Kidney epithelial cell (primary cell): ENCODE data around the gene RPA3. TPM values are rescaled to one million over a fixed set of nuclear protein-coding genes. Genes with fewer than 3 reads are reported as not detected.

Source experiments
- DNase-seq: peaks from one replicate; pipeline ENCODE4 v3.0.0-alpha.2; 2010; ENCODE audit warnings: low read depth
- H3K27me3 ChIP-seq: 2 replicates; pipeline ENCODE4 v1.6.0; 2011; ENCODE audit warnings: low read length; ENCODE audit not compliant: control insufficient read depth, insufficient read depth
- H3K36me3 ChIP-seq: 2 replicates; pipeline ENCODE4 v1.5.1; 2011; ENCODE audit warnings: low read length; ENCODE audit not compliant: control insufficient read depth, insufficient read depth
- H3K4me3 ChIP-seq: 2 replicates; pipeline ENCODE4 v1.5.1; 2011; ENCODE audit warnings: low read depth, mild to moderate bottlenecking, control low read depth, low read length
- total RNA-seq: library from RNA; depleted of rRNA; stranded (reverse); fragments of >200 nt; gene quantifications from 2 replicates; pipeline ENCODE4 v1.2.3, GENCODE V29; 2015
- TF ChIP-seq, protein P1 (sequence below): IDR thresholded peaks from 2 replicates; pipeline ENCODE4 v1.5.1; 2011; ENCODE audit warnings: mild to moderate bottlenecking, moderate library complexity, low read length, control low read depth, inconsistent platforms; ENCODE audit not compliant: insufficient read depth, poor library complexity, severe bottlenecking

RPA3 gene
- total RNA-seq, 1 donor from 2014 or later: 21.2 TPM

DNA sequence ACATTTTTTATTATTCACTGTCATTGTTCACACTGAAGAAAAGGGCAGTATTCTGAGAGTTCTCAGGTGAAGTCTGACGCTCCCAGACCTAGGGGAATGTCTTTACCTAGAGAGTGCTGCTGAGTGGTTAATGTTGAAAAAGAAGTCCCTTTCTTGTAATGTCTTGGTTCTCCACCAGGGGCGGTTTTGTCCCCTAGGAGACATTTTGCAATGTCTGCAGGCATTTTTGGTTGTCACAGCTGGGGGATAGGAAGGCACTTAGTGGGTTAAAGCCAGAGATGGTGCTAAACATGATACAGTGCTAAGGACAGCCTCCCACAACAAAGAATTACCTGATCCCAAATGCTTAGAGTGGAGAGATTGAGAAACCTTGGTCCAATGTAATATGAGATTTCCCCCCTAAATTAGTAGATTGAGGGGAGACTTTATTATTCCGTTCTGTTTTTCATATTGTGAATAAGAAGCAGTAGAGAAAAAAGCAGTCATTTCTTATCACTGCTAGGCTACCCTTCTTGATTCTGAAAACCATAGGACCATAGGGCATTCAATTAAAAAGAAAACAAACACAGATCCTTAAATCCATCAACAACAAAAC lies 64.7 kb downstream of the RPA3 start:
- Histone ChIP-seq H3K27me3 (no peaks in the 10 kb centered on the region), H3K36me3 (no peaks in the 10 kb centered on the region), H3K4me3 (no peak overlapping the region)
- DNase-seq: no peak
- TF ChIP-seq, protein P1, sequence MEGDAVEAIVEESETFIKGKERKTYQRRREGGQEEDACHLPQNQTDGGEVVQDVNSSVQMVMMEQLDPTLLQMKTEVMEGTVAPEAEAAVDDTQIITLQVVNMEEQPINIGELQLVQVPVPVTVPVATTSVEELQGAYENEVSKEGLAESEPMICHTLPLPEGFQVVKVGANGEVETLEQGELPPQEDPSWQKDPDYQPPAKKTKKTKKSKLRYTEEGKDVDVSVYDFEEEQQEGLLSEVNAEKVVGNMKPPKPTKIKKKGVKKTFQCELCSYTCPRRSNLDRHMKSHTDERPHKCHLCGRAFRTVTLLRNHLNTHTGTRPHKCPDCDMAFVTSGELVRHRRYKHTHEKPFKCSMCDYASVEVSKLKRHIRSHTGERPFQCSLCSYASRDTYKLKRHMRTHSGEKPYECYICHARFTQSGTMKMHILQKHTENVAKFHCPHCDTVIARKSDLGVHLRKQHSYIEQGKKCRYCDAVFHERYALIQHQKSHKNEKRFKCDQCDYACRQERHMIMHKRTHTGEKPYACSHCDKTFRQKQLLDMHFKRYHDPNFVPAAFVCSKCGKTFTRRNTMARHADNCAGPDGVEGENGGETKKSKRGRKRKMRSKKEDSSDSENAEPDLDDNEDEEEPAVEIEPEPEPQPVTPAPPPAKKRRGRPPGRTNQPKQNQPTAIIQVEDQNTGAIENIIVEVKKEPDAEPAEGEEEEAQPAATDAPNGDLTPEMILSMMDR: peak; percentile 46

DNA sequence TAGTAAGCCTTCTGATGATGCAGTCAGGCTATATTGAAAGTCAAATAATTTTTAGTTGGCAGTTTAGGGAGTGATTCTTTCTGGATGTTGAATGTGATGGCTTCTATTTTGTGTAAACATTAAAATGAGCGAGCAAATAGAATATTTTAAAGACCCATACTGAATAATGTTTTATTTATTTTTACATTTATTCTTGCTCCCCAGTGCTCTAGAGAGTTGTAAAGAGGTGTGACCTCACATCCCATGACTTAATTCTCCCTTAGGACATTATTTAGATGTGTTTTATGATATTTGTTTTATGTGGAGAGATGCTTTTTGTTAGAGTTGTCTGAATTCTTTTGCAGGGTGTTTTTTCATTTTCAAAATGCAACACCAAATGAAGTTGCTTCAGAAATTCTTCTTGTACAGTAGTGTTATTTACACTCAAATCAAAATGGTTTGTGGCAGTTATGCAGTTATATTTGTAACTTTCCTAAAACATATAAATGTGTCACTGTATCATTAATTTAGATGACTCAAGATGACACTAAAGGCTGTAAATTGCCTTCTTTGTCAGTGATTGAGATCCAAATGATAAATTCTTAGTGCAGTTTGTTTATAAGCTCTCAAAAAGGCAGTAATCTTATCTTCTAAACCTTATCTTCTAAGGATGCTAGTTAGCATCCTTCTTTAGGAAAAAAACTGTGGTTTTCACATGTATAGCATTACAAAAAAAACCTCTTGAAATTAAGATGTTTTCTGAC lies 65.4 kb downstream of the RPA3 start:
- TF ChIP-seq, protein P1: no peak
- H3K4me3 ChIP-seq: no peak overlapping the region
- no peaks in the 10 kb centered on the region for H3K27me3 ChIP-seq
- H3K36me3 ChIP-seq: no peaks in the 10 kb centered on the region
- no peak for DNase-seq

DNA sequence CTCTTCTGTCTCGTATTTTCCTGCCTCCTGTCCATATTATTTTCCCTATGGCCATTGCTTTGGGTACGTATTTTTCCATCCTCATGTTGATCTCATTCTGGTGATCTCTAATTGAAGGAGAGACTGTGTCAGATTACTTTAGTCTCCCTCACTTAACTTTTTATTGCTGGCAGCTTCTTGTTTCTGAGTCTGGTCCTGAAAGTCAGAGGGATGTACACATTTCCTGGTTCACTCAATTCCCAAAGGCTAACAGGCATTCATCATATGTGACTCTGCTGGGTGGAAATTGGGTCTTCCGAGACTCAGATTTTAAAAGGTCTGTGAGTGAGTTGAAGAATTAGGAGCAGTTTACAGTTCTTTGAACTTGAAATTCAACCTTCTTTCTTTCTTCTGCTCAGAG lies 66.9 kb downstream of the RPA3 start:
- TF ChIP-seq, protein P1: no peak
- no peaks in the 10 kb centered on the region for H3K27me3 ChIP-seq
- no peak overlapping the region for H3K4me3 ChIP-seq
- H3K36me3 ChIP-seq: no peaks in the 10 kb centered on the region
- no peak for DNase-seq

DNA sequence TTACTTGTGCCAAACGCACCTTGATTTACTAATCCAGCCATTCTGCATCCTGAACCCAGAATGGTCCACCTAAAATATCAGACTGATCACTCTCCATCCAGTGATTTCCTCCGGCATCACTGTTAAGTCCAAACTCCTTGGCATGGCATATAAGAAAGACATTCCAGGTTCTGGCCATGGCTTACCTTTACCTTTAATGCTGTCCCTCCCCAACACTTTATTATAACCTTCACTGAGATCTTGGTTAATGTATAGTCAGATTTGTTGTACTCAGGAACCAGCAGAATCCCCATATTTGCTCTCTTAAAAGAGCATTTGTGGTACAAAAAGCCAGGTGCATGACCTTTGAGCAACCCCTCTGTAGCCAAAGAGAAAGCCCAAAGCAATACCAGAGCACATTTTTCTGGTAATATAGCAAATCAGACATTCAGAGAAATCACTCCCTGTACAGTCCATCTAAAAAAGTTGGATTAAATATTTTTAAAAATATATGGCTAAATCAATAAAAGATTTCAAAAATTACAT lies 67.7 kb downstream of the RPA3 start:
- no peak for DNase-seq
- H3K36me3 ChIP-seq: no peaks in the 10 kb centered on the region
- H3K27me3 ChIP-seq: no peaks in the 10 kb centered on the region
- H3K4me3 ChIP-seq: no peak overlapping the region
- TF ChIP-seq, protein P1: no peak

DNA sequence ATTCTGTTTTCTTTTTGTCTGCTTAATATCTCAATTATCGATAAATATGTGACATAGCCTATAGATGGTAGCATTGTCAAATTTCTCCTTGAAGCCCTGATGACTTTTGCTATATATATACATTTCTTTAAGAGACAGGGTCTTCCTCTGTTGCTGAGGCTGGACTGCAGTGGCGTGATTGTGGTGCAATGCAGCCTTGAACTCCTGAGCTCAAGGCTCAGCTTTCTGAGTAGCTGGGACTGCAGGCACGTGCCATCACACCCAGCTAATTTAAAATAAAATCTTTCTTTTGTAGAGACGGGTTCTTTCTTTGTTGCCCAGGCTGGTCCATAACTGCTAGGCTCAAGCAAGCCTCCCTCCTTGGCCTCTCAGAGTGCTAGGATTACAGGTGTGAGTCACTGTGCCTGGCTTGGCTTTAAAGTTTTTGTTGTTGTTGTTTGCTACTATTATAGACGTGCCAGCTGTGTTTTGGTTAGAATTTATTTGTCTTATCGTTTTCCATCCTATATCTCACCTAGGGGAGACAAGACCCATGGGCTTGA lies 70.8 kb downstream of the RPA3 start:
- no peaks in the 10 kb centered on the region for H3K36me3 ChIP-seq
- H3K4me3 ChIP-seq: no peak overlapping the region
- no peak for DNase-seq
- TF ChIP-seq, protein P1: no peak
- no peaks in the 10 kb centered on the region for H3K27me3 ChIP-seq

DNA sequence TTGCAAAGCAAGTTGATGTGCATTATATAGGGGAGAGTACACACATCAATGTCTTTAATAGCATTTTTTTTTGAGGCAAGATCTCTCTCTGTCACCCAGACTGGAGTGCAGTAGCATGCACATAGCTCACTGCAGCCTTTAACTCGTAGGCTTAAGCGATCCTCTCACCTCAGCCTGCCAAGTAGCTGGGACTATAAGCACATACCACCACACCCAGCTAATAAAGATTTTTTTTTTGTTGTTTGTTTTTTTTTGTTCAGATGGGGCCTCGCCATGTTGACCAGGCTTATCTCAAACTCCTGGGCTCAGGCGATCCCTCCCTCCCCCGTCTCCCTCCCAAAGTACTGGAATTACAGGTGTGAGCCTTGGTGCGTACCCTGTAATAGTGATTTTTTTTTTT lies 76.3 kb downstream of the RPA3 start:
- DNase-seq: no peak
- Histone ChIP-seq H3K27me3 (no peaks in the 10 kb centered on the region), H3K4me3 (no peak overlapping the region), H3K36me3 (no peaks in the 10 kb centered on the region)
- TF ChIP-seq, protein P1: no peak
